ENCODE results near the gene MGRN1. TPM values are rescaled to one million over a fixed set of nuclear protein-coding genes. Genes with fewer than 3 reads are reported as not detected.

MGRN1 gene
- total RNA-seq, 1 experiment from 2014 or later: 54.6 TPM

DNA sequence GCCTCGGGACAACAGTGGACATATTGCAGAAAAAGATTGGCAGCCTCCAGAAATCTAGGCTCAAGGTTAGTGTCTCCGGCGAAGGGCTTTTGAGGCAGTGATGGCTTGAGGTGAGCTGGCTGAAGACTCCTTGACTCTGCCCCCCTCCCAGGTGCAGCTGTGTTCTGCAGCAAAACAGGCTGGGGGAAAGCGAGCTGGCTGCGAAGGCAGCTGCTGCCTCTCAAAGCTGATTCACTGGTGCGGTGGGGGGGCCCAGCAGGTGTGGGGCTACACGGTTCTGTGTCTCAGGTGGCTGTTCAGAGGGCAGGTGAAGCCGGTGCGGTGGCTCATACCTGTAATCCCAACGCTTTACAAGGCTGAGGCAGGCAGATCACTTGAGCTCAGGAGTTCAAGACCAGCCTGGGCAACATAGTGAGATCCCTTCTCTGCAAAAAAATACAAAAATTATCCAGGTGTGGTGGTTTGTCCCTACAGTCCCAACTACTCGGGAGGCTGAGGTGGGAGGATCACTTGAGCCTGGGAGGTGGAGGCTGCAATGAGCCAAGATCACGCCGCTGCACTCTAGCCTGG is 45.6 kb upstream of the MGRN1 start:
- no peak for DNase-seq (ENCODE audit: low spot score)
- POLR2A ChIA-PET (ENCODE audit: low non-redundant PET): no interaction called here
- CTCF ChIA-PET: no interaction called here
- Histone ChIP-seq H3K9me3 (ENCODE audit: low read depth, low read length, poor library complexity, severe bottlenecking) (no peaks in the 10 kb centered on the region), H3K27ac (ENCODE audit: low read depth, low read length, poor library complexity, severe bottlenecking) (no peak overlapping the region), H3K36me3 (ENCODE audit: insufficient read depth, low read length, poor library complexity, severe bottlenecking) (no peaks in the 10 kb centered on the region), H3K4me1 (ENCODE audit: insufficient read depth, low read length, poor library complexity, severe bottlenecking) (no peaks in the 10 kb centered on the region), H3K4me3 (ENCODE audit: low read depth, low read length, poor library complexity, severe bottlenecking) (no peak overlapping the region), H3K27me3 (replicated peaks; ENCODE audit: insufficient read depth, low read depth, low read length, poor library complexity) (no peaks in the 10 kb centered on the region)
- intact Hi-C loops (cut with micrococcal nuclease; ENCODE audit: unreplicated experiment): no loop called here
- BruUV-seq (replicated peaks): no TSS peak
- TF ChIP-seq CTCF (conservative IDR thresholded peaks at IDR 0.05; ENCODE audit: low read depth, low read length) (no peak), EZH2 (IDR thresholded peaks at IDR 0.05; ENCODE audit: borderline replicate concordance, low read depth, low read length, poor library complexity, severe bottlenecking) (no peak)

GRCh38 chr16:4580250-4580649 is 44.4 kb upstream of the MGRN1 start:
- no peaks in the 10 kb centered on the region for H3K27me3 ChIP-seq (replicated peaks; ENCODE audit: insufficient read depth, low read depth, low read length, poor library complexity)
- intact Hi-C loops (cut with micrococcal nuclease; ENCODE audit: unreplicated experiment): no loop called here
- no peak overlapping the region for H3K4me3 ChIP-seq (ENCODE audit: low read depth, low read length, poor library complexity, severe bottlenecking)
- ChIA-PET CTCF (no interaction called here), POLR2A (ENCODE audit: low non-redundant PET) (no interaction called here)
- no TSS peak for BruUV-seq (replicated peaks)
- H3K27ac ChIP-seq (ENCODE audit: low read depth, low read length, poor library complexity, severe bottlenecking): no peak overlapping the region
- H3K4me1 ChIP-seq (ENCODE audit: insufficient read depth, low read length, poor library complexity, severe bottlenecking): no peaks in the 10 kb centered on the region
- no peaks in the 10 kb centered on the region for H3K36me3 ChIP-seq (ENCODE audit: insufficient read depth, low read length, poor library complexity, severe bottlenecking)
- no peaks in the 10 kb centered on the region for H3K9me3 ChIP-seq (ENCODE audit: low read depth, low read length, poor library complexity, severe bottlenecking)
- DNase-seq (ENCODE audit: low spot score): no peak
- TF ChIP-seq CTCF (conservative IDR thresholded peaks at IDR 0.05; ENCODE audit: low read depth, low read length): no peak
- no peak for TF ChIP-seq EZH2 (IDR thresholded peaks at IDR 0.05; ENCODE audit: borderline replicate concordance, low read depth, low read length, poor library complexity, severe bottlenecking)

- H3K4me1 ChIP-seq (ENCODE audit: insufficient read depth, low read length, poor library complexity, severe bottlenecking): no peaks in the 10 kb centered on the region
- DNase-seq (ENCODE audit: low spot score): no peak
- H3K9me3 ChIP-seq (ENCODE audit: low read depth, low read length, poor library complexity, severe bottlenecking): no peaks in the 10 kb centered on the region
- POLR2A ChIA-PET (ENCODE audit: low non-redundant PET): no interaction called here
- H3K27me3 ChIP-seq (replicated peaks; ENCODE audit: insufficient read depth, low read depth, low read length, poor library complexity): no peaks in the 10 kb centered on the region
- H3K27ac ChIP-seq (ENCODE audit: low read depth, low read length, poor library complexity, severe bottlenecking): no peak overlapping the region
- intact Hi-C loops (cut with micrococcal nuclease; ENCODE audit: unreplicated experiment): loop anchor here (2.0 kb wide), 1 partner anchor 77 kb away; no protein-coding TSS in a partner anchor
- no peaks in the 10 kb centered on the region for H3K36me3 ChIP-seq (ENCODE audit: insufficient read depth, low read length, poor library complexity, severe bottlenecking)
- H3K4me3 ChIP-seq (ENCODE audit: low read depth, low read length, poor library complexity, severe bottlenecking): no peak overlapping the region
- CTCF ChIA-PET: interaction anchor here (0.6 kb wide), 1 partner anchor 32 kb away, joined by 10 read pairs; no protein-coding TSS in a partner anchor
- TF ChIP-seq CTCF (conservative IDR thresholded peaks at IDR 0.05; ENCODE audit: low read depth, low read length): no peak
- no peak for TF ChIP-seq EZH2 (IDR thresholded peaks at IDR 0.05; ENCODE audit: borderline replicate concordance, low read depth, low read length, poor library complexity, severe bottlenecking)
- BruUV-seq (replicated peaks): no TSS peak
Measured at GRCh38 chr16:4583906-4584305, 40.7 kb upstream of the MGRN1 start.
